Thoracic aorta (tissue), 2 donors: ENCODE data around the gene AGXT. TPM values are rescaled to one million over a fixed set of nuclear protein-coding genes. Genes with fewer than 3 reads are reported as not detected.
"Not testable (repeated sequence)": the region's sequence is repeated elsewhere in the genome, so short reads cannot be mapped to it uniquely, and the experiment has no call there.

ENCODE experiments used
- ATAC-seq: fragments of 150-250 bp; one replicate; pipeline ENCODE4 v1.8.0; 2017; ENCODE audit warnings: low read depth; ENCODE audit not compliant: insufficient number of reproducible peaks, low FRiP score
- DNase-seq: peaks from one replicate; pipeline ENCODE4 v3.0.0-alpha.2; 2020; ENCODE audit warnings: low spot score
- H3K27ac ChIP-seq, 2 donors: fragments of 200-600 bp; sonication (generic); 1 replicate in 1 of 2; 2 replicates in 1 of 2; pipeline ENCODE4 v1.5.1; 2016; ENCODE audit warnings: mild to moderate bottlenecking in 2 of 2, moderate library complexity in 2 of 2
- H3K27me3 ChIP-seq: fragments of 200-600 bp; sonication (generic); replicated peaks from 2 replicates; pipeline ENCODE4 v1.6.0; 2016; ENCODE audit warnings: mild to moderate bottlenecking; ENCODE audit not compliant: insufficient read depth
- H3K36me3 ChIP-seq: fragments of 200-600 bp; sonication (generic); one replicate; pipeline ENCODE4 v1.5.1; 2016
- H3K4me1 ChIP-seq, 2 donors: fragments of 200-600 bp; sonication (generic); 1 replicate in 1 of 2; 2 replicates in 1 of 2; pipeline versions ENCODE4 v1.5.1 to v1.6.0; 2016; ENCODE audit warnings: low read depth in 2 of 2, mild to moderate bottlenecking in 1 of 2; ENCODE audit not compliant: control insufficient read depth in 1 of 2
- H3K4me3 ChIP-seq: fragments of 200-600 bp; sonication (generic); 2 replicates; pipeline ENCODE4 v1.5.1; 2016; ENCODE audit warnings: mild to moderate bottlenecking
- H3K9me3 ChIP-seq: fragments of 200-600 bp; sonication (generic); 2 replicates; pipeline ENCODE4 v1.5.1; 2016
- total RNA-seq, 2 donors: library from RNA; depleted of rRNA; stranded (reverse); fragments of >200 nt; gene quantifications; one replicate each; pipeline versions ENCODE4 v1.1.0 to v1.2.3, GENCODE V29; 2016
- TF ChIP-seq, protein P1 (sequence below): fragments of 200-600 bp; sonication (generic); IDR thresholded peaks from one replicate; pipeline ENCODE4 v1.5.1; 2019; ENCODE audit warnings: antibody characterized with exemption

AGXT gene
- total RNA-seq, 2 donors from 2014 or later = not detected

DNA sequence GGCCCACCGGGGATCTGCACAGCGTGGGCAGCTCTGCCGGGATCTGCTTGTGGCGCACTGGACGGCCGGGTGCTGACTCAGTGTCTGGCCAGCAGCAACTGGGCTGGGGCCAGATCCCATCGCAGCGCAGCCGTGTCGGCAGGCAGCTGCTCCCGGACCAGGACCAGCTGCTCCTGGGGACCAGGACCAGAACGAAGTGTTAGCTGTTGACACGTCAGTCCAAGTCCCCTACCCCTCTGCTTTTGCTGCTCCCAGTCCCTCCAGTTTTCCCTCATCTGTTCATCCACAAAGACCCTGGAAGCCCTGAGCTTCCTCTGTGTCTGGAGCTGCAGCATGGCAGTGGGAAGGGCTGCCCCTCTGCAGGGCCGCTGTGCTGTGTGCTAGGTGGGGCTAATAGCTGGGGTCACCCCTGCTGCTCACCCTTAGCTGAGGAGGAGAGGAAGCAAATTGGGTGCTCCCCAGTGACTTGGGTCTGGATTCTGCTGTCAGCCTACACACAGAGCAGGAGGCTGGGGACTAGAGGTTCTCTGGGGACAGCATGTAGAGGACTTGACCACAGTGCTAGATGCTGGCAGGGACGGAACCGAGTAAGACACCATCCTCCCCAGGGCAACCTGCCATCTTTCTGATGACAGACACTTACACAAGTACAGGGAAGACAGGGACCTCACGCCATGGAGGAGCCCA is 31.7 kb upstream of the AGXT start:
- Histone ChIP-seq H3K27me3 (no peaks in the 10 kb centered on the region), H3K4me3 (no peak overlapping the region), H3K27ac (no peak overlapping the region), H3K36me3 (no peaks in the 10 kb centered on the region), H3K9me3 (no peaks in the 10 kb centered on the region), H3K4me1 (peaks cover 0 to 11% of the 10 kb centered on the region in 2 donors)
- DNase-seq (no peak), ATAC-seq (no peak)
- TF ChIP-seq, protein P1, sequence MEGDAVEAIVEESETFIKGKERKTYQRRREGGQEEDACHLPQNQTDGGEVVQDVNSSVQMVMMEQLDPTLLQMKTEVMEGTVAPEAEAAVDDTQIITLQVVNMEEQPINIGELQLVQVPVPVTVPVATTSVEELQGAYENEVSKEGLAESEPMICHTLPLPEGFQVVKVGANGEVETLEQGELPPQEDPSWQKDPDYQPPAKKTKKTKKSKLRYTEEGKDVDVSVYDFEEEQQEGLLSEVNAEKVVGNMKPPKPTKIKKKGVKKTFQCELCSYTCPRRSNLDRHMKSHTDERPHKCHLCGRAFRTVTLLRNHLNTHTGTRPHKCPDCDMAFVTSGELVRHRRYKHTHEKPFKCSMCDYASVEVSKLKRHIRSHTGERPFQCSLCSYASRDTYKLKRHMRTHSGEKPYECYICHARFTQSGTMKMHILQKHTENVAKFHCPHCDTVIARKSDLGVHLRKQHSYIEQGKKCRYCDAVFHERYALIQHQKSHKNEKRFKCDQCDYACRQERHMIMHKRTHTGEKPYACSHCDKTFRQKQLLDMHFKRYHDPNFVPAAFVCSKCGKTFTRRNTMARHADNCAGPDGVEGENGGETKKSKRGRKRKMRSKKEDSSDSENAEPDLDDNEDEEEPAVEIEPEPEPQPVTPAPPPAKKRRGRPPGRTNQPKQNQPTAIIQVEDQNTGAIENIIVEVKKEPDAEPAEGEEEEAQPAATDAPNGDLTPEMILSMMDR = no peak

DNA sequence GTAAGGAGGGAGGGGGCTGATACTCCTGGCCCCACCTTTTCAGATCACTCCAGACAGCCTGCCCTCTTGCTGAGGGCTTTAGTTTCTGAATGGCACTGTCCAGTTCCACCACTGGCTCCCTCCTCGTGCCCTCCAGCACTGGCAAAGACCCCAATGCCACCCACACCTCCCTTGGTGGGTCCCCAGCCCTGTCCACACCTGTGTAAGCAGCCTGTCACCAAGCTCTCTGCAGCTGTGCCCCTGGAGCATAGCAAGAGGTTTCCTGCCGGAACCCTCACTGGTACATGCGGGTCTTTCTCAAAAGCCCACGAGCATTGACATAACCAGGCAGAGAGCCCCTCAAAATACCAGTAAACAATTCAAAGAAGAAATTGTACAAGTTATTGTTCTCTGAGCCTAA is 31.0 kb upstream of the AGXT start:
- no peaks in the 10 kb centered on the region for H3K9me3 ChIP-seq
- ATAC-seq = no peak
- TF ChIP-seq, protein P1 = no peak

DNA sequence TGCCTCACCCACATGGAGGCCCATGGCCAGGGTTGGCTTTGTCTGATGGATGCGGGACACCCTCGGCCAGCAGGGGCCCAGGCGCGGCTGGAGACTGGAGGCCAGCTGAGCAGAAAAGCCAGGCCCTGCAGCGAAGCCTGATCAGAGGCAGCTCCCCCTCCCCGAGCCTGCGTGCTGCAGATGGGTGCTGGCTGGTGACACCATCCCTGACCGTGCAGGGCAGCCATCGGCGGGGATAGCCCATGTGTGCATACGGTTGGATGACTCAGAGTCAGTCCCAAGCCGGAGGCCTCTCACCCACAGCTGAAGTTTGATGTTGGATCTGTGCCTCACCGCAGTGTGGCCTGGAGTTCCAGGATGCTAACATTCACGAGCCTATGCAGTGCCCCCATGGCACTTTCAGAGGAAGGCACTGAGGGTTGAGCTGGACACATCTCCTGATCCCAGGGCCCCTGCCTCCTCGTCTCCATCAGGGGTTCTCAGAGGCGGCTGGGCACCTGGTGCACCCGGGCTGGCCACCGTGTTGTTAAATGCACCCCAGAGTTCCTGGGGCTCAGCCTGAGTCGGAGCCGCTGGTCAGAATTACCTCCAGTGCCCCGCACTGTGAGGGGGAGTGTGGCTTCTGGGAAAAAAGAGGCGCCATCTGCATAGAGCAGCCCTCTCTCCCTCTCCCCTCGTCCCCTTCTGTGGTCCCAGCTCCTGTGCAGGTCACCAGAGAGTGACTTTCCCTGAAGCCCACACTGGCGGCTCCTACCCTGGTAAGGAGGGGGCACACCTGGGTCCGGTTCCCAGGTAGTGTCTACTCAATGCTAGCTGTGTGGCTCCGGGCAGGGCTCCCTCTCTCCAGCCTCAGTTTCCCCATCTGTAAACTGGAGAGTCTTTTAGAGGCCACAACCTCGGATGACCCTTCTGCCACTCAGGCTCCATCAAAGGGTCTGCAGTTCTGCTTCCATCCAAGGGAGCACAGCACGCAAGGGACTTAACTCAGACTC is 29.2 kb upstream of the AGXT start:
- Histone ChIP-seq H3K9me3 (no peaks in the 10 kb centered on the region), H3K36me3 (no peaks in the 10 kb centered on the region), H3K4me3 (no peak overlapping the region), H3K27ac (no peak overlapping the region), H3K27me3 (no peaks in the 10 kb centered on the region), H3K4me1 (peaks cover 0 to 9% of the 10 kb centered on the region in 2 donors)
- ATAC-seq (no peak), DNase-seq (no peak)
- TF ChIP-seq, protein P1 = no peak

More for the DNA sequence above, 31.0 kb upstream of the AGXT start:
- H3K27ac ChIP-seq = no peak overlapping the region
- DNase-seq = no peak
- H3K36me3 ChIP-seq = no peaks in the 10 kb centered on the region
- no peak overlapping the region for H3K4me3 ChIP-seq
- H3K4me1 ChIP-seq = peaks cover 0 to 9% of the 10 kb centered on the region in 2 donors
- H3K27me3 ChIP-seq = no peaks in the 10 kb centered on the region

DNA sequence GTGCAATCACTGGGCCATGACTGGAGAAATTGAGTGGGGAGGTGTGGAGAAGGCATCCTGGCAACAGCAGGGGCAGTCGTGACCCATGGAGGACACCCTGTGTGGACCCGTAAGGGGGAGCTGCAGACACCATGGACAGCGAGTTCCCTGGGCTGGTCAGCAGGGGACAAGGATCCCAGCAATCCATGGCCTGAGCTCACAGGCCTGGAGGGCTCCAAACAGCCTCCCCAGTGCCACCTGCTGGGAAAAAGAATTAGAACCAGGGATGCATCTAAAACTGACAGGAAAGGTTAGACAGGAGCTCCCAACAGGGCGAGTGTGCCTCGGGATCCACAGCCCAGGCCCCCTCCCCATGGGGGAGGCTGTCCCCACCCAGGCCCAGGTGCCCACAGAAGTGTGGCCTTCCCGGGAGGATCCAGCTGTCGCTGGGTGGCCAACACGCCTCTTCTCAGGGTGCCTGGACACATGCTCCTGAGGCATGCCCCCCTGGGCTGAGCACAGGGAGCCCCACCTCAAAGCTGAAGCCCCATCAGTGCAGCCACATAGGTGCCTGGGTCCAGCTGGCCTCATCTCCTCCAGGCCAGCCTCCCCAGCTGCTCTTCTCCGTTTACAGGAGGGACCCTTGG is 28.1 kb upstream of the AGXT start:
- H3K27me3 ChIP-seq = no peaks in the 10 kb centered on the region
- TF ChIP-seq, protein P1 = peak; percentile 41
- H3K27ac ChIP-seq = no peak overlapping the region
- peaks cover 0 to 9% of the 10 kb centered on the region in 2 donors for H3K4me1 ChIP-seq
- H3K36me3 ChIP-seq = no peaks in the 10 kb centered on the region
- DNase-seq = no peak
- no peak for ATAC-seq
- no peaks in the 10 kb centered on the region for H3K9me3 ChIP-seq
- H3K4me3 ChIP-seq = no peak overlapping the region

DNA sequence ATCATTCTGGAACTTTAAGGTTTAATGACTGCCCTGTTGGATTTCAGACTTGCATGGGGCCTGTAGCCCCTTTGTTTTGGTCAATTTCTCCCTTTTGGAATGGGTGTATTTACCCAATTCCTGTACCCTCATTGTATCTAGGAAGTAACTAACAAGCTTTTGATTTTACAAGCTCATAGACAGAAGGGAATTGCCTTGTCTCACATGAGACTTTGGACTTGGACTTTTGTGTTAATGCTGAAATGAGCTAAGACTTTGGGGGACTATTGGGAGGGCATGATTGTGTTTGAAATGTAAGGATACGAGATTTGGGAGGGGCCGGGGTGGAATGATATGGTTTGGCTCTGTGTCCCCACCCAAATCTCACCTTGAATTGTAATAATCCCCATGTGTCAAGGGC is 22.3 kb upstream of the AGXT start:
- not testable (repeated sequence) for H3K9me3 ChIP-seq, H3K4me1 ChIP-seq, DNase-seq, H3K36me3 ChIP-seq, H3K27ac ChIP-seq, H3K4me3 ChIP-seq, ATAC-seq, H3K27me3 ChIP-seq
